22Rv1 (cell line): ENCODE measurements around the gene U2AF2.

Experiments
- H3K27ac ChIP-seq: fragments of 450-650 bp; 2 replicates; pipeline ENCODE4 v1.5.1; 2017
- ZFX ChIP-seq: fragments of 450-650 bp; IDR thresholded peaks from 2 replicates; pipeline ENCODE4 v1.6.1; 2017; ENCODE audit warnings: antibody characterized with exemption, borderline replicate concordance
- TF ChIP-seq, protein P1 (sequence below): fragments of 450-650 bp; IDR thresholded peaks from 2 replicates; pipeline ENCODE4 v1.5.1; 2017; ENCODE audit warnings: mild to moderate bottlenecking

The U2AF2 gene

GRCh38 chr19:55640577-55641425 lies 14.0 kb upstream of the U2AF2 start, which contains the start of gene ZNF580:
Gene ZNF580, plus strand, starts transcription at chr19:55641002. Its CDS starts 1,507 bp downstream, at chr19:55642509.
- no peak for TF ChIP-seq ZFX
- TF ChIP-seq, protein P1, sequence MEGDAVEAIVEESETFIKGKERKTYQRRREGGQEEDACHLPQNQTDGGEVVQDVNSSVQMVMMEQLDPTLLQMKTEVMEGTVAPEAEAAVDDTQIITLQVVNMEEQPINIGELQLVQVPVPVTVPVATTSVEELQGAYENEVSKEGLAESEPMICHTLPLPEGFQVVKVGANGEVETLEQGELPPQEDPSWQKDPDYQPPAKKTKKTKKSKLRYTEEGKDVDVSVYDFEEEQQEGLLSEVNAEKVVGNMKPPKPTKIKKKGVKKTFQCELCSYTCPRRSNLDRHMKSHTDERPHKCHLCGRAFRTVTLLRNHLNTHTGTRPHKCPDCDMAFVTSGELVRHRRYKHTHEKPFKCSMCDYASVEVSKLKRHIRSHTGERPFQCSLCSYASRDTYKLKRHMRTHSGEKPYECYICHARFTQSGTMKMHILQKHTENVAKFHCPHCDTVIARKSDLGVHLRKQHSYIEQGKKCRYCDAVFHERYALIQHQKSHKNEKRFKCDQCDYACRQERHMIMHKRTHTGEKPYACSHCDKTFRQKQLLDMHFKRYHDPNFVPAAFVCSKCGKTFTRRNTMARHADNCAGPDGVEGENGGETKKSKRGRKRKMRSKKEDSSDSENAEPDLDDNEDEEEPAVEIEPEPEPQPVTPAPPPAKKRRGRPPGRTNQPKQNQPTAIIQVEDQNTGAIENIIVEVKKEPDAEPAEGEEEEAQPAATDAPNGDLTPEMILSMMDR, result no peak
- peak within 1 kb of the TSS; percentile 97 for H3K27ac ChIP-seq

DNA sequence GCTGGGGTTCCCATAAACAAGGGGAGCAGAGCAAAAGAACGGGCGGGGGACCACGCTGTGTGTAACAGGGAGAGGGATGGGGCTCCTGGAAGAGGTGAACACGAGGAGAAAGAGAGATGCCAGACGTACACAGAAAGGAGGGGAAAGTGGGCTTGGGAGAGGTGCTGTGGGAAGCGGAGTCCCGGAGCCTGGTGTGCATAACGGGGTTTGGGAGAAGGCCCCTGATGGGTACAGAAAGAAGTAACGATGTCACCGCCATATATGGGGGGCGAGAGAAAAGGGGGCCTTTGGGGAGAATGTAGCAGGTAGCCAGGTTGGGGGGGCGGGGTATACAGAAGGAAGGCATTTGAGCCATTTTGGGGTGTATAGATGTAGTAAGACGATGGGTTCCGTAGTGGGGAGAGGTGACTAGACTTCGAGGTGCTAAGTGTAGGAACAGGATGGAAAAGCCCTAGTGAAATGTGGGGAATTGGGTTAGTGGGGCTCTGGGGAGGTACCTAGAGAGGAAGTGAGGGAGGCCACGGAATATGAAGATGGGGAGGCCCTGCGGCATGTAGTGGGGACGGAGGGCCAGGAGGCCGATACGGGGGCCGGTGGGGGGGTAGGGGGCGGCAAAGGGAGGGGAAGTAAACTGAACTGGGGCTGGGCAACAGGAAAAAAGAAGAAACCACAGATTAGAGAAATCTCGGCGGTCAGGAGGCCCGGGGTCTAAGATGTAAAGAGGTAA lies 13.2 kb upstream of the U2AF2 start:
- TF ChIP-seq, protein P1, result no peak
- no peak for TF ChIP-seq ZFX
- H3K27ac ChIP-seq, result peak overlapping the region; percentile 97

DNA sequence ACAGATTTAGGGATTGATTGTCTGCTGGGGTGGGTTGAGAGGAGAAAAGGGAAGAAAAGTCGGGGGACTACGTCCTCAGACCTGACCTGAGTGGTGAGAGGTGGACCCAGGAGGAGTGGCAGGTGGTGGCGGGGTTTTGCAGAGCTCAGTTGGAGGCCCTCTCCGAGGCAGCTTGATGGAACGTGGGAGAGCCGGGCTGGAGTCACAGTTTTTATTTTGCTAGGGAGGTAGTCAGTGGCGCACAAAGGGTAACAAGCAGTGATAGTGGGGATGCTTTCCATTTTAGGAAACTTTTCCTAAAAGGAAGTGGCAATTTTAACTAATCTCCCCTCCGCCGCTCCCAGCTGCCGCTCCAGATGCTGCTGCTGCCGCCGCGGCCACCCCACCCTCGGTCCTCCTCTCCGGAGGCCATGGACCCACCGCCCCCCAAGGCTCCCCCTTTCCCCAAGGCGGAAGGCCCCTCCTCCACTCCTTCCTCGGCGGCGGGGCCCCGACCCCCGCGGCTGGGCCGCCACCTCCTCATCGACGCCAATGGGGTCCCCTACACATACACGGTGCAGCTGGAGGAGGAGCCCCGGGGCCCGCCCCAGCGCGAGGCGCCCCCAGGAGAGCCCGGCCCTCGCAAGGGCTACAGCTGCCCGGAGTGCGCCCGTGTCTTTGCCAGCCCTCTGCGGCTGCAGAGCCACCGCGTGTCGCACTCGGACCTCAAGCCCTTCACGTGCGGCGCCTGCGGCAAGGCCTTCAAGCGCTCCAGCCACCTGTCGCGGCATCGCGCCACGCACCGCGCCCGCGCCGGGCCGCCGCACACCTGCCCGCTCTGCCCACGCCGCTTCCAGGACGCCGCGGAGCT lies 12.5 kb upstream of the U2AF2 start:
- TF ChIP-seq, protein P1, result no peak
- no peak for TF ChIP-seq ZFX
- peak overlapping the region; percentile 97 for H3K27ac ChIP-seq

DNA sequence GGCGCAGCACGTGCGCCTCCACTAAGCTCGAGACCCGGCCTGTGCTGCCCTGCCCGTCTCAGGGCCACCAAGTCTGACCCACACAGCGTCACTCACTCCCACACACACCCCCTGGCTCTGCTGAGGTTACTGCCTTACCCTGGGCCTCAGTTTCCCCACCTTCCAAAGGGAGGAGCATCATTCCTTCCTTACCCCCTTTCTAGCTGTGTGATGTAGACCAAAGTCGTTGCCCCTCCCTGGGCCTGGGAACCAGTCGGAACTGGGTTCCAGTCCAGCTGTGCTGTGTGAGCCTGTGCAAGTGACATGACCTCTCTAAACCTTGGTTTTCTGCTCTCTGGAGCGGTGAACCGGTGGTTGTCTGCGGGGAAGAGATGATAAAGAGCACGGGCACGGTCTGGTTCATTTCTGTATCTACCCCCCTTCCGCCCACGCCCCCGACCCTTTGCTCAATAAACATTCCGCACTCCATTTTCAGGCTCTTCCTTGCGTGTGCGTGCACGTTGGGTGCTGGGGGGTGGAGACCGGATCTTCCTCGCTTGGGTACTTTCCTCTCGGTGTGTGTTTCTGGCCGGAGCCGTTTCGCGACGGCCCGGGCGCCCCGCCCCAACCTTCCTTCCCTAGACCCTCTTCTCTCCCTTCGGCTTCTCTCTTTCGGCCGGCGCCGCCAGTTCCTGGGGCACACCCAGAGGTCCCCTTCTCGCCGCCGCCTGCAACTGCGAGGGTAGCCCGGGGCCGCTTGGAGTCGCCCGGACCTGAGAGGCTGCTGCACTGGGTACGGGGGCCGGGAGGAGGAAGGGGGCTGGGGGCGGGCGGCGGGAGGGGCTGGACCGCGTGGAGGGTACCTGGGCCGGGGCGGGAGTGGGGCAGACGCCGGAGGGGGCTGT lies 11.6 kb upstream of the U2AF2 start, which contains the start of gene ZNF581:
ZNF581 (plus strand) TSS at position 647 of the 884 bp plus-strand sequence. CDS start 923 bp downstream, outside the sequence.
- TF ChIP-seq, protein P1, result no peak
- no peak for TF ChIP-seq ZFX
- peak within 1 kb of the TSS; percentile 97 for H3K27ac ChIP-seq

GRCh38 chr19:55643887-55644176 lies 11.0 kb upstream of the U2AF2 start:
- TF ChIP-seq, protein P1, result no peak
- TF ChIP-seq ZFX, result no peak
- H3K27ac ChIP-seq, result peak overlapping the region; percentile 97

DNA sequence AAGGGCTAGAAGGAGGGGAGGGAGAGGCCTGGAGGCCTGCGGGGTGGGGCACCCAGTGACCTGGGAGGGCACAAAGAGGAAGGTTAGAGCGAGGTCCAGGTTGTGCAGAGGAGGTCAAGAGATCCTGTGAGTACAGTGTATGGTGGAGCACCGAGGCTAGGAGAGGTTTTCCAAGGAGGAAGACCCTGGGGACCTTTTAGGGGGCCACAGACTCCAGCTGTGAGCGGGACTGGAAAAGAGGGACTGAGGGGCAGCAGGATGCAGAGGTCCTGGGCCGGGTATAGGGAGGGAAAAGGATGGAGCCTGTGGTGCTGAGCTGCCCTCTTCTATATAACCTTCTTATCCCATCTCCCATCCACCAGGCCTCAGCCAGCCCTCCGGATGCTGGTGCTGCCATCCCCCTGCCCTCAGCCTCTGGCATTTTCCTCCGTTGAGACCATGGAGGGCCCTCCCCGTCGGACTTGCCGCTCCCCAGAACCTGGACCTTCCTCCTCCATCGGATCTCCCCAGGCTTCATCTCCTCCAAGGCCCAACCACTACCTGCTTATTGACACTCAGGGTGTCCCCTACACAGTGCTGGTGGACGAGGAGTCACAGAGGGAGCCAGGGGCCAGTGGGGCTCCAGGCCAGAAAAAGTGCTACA lies 10.5 kb upstream of the U2AF2 start:
- TF ChIP-seq ZFX, result no peak
- TF ChIP-seq, protein P1, result no peak
- peak overlapping the region; percentile 97 for H3K27ac ChIP-seq
